Measurements from ENCODE around the gene RPS6KA1.

RPS6KA1 gene

GRCh38 chr1:26546819-26547218 is 17.3 kb downstream of the RPS6KA1 start:
- H3K4me3 ChIP-seq (ENCODE audit: low read depth, low read length) = no peak overlapping the region
- TF ChIP-seq CTCF (IDR thresholded peaks at IDR 0.05; ENCODE audit: low read depth, low read length) = no peak
- no peak for DNase-seq (ENCODE audit: low read depth, low spot score)
- in situ Hi-C loops (cut with HindIII; ENCODE audit: low sequenced_read_pairs) = no loop called here

GRCh38 chr1:26548841-26549240 is 19.3 kb downstream of the RPS6KA1 start:
- in situ Hi-C loops (cut with HindIII; ENCODE audit: low sequenced_read_pairs) = no loop called here
- no peak for DNase-seq (ENCODE audit: low read depth, low spot score)
- H3K4me3 ChIP-seq (ENCODE audit: low read depth, low read length) = no peak overlapping the region
- no peak for TF ChIP-seq CTCF (IDR thresholded peaks at IDR 0.05; ENCODE audit: low read depth, low read length)

- no peak for TF ChIP-seq CTCF (IDR thresholded peaks at IDR 0.05; ENCODE audit: low read depth, low read length)
- in situ Hi-C loops (cut with HindIII; ENCODE audit: low sequenced_read_pairs) = no loop called here
- no peak overlapping the region for H3K4me3 ChIP-seq (ENCODE audit: low read depth, low read length)
- no peak for DNase-seq (ENCODE audit: low read depth, low spot score)
Observed at GRCh38 chr1:26550946-26551345, 21.4 kb downstream of the RPS6KA1 start.

- in situ Hi-C loops (cut with HindIII; ENCODE audit: low sequenced_read_pairs) = no loop called here
- DNase-seq (ENCODE audit: low read depth, low spot score) = no peak
- TF ChIP-seq CTCF (IDR thresholded peaks at IDR 0.05; ENCODE audit: low read depth, low read length) = no peak
- H3K4me3 ChIP-seq (ENCODE audit: low read depth, low read length) = no peak overlapping the region
Observed at GRCh38 chr1:26552720-26553119, 23.2 kb downstream of the RPS6KA1 start.

- TF ChIP-seq CTCF (IDR thresholded peaks at IDR 0.05; ENCODE audit: low read depth, low read length) = no peak
- H3K4me3 ChIP-seq (ENCODE audit: low read depth, low read length) = no peak overlapping the region
- in situ Hi-C loops (cut with HindIII; ENCODE audit: low sequenced_read_pairs) = no loop called here
- no peak for DNase-seq (ENCODE audit: low read depth, low spot score)
Observed at GRCh38 chr1:26553942-26554682, 24.6 kb downstream of the RPS6KA1 start.

GRCh38 chr1:26554781-26555180 is 25.2 kb downstream of the RPS6KA1 start:
- no peak for TF ChIP-seq CTCF (IDR thresholded peaks at IDR 0.05; ENCODE audit: low read depth, low read length)
- no peak overlapping the region for H3K4me3 ChIP-seq (ENCODE audit: low read depth, low read length)
- DNase-seq (ENCODE audit: low read depth, low spot score) = no peak
- in situ Hi-C loops (cut with HindIII; ENCODE audit: low sequenced_read_pairs) = no loop called here

Measured in astrocyte of the spinal cord (primary cell).